H7 (cell line): Measurements from ENCODE around the gene RAB38. TPM values are rescaled to one million over a fixed set of nuclear protein-coding genes. Genes with fewer than 3 reads are reported as not detected.

Experiments
- DNase-seq: peaks from one replicate; pipeline ENCODE4 v3.0.0; 2012
- H3K27me3 ChIP-seq: 2 replicates; pipeline ENCODE4 v1.6.0; 2011; ENCODE audit warnings: mild to moderate bottlenecking, low read length; ENCODE audit not compliant: control insufficient read depth, insufficient read depth
- H3K36me3 ChIP-seq: replicated peaks from 2 replicates; pipeline ENCODE4 v1.5.1; 2011; ENCODE audit warnings: low read length; ENCODE audit not compliant: control insufficient read depth, insufficient read depth
- H3K4me3 ChIP-seq: 2 replicates; pipeline ENCODE4 v1.5.1; 2011; ENCODE audit warnings: low read depth, mild to moderate bottlenecking, control low read depth, low read length, moderate library complexity; ENCODE audit not compliant: insufficient read depth
- total RNA-seq: library from RNA; depleted of rRNA; stranded (reverse); fragments of >200 nt; shearing (Covaris generic); gene quantifications from 2 replicates; pipeline ENCODE4 v1.2.3, GENCODE V29; 2014; rRNA removed

RAB38 gene
- total RNA-seq = 17.0 and 20.4 TPM in 2 replicates

DNA sequence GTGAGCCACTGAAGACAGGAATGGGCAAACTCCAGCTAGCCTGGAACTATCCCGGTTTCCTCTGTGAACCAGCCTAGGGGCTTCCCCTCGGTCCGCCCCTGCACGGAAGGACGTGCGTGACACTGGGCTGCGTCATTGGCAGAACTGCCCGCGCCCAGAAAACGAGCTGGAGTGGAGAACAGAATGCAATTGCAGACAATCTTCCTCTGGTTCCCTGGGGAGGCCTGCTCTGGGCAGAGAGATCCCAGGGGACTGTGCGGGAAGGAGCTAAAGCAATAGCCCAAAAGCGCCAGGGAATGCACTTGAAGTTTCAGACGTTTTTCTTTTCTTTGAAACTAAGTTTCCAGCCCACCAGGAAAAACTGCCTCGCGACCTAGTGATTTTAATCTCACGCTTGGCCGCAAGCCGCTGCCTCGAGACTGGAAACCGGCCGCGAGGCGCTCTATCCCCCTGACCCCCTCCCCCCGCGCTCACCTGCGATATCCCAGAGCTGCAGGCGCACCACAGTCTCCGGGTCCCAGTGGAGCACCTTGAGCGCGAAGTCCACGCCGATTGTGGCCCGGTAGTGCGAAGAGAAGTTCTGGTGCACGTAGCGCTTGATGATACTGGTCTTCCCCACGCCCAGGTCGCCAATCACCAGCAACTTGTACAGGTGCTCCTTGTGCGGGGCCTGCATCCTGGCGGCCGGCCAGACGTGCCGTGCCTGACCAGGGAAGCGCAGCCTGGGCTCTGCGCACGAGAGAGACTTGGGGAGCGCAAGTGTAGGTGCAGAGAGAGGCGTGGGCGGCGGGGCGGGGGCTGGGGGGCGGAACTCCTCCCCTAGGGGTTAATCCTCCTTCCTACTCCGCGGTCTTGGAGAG lies at the start of gene RAB38:
Gene RAB38, minus strand, starts transcription at position 735 of the 860 bp plus-strand sequence. Its CDS starts 59 bp downstream, at position 676.
- Histone ChIP-seq H3K36me3 (no peaks in the 10 kb centered on the region), H3K27me3 (no peaks in the 10 kb centered on the region; the same call in 1 of the 2 replicates), H3K4me3 (peak within 1 kb of the TSS; percentile 59)
- DNase-seq = peak; percentile 86

DNA sequence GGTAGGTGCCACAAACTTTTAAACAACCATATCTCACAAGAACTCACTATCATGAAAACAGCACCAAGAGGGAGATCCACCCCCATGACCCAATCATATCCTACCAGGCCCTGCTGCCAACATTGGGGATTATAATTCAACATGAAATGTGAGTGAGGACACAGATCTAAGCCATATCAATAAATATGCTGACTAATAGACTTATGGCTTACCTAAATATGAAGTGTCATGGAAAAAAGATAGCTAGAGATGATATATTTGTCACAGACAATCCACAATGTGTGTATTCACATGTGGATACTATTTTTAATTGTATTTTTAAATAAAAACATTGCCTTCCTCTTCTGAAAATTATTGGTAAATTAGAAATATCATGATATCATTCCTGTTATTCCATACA lies 38.2 kb upstream of the RAB38 start:
- DNase-seq = no peak
- Histone ChIP-seq H3K4me3 (no peak overlapping the region), H3K27me3 (no peaks in the 10 kb centered on the region), H3K36me3 (no peaks in the 10 kb centered on the region)

DNA sequence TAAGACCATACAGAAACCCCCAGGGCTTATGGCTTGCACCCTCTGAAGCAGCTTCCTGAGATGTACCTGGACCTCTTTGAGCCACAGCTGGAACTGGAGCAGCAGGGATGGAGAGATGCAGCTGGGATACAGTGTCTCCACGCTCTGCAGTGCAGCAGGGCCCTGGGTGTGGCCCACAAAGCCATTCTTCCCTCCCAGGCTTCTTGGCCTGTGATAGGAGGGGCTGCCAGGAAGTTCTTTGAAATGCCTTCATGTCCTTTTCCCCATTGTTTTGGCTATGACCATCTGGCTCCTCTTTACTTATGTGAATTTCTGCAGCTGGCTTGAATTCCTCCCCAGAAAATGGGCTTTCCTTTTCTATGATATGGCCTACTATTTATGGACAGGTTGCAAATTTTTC lies 37.1 kb upstream of the RAB38 start:
- Histone ChIP-seq H3K36me3 (no peaks in the 10 kb centered on the region), H3K4me3 (no peak overlapping the region), H3K27me3 (no peaks in the 10 kb centered on the region)
- no peak for DNase-seq

DNA sequence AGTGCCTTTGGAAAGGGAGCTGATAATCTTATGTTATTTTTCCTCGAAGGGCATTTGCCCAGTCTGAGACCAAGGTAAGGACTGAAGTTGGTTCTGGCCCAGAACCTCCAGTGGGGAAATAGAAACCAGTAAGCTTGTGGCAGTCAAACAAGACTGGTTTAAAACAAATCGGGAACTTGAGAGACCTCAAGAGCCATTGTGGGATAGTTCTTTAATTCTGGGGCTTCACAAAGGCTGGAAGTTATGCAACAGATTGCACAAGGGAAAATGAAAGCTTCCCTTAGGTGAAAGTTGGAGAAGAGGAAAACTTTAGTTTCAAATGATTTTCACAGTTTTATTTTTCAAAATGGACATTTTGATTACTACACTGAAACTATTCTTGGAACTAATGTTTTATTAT lies 33.5 kb upstream of the RAB38 start:
- Histone ChIP-seq H3K27me3 (no peaks in the 10 kb centered on the region), H3K4me3 (no peak overlapping the region), H3K36me3 (no peaks in the 10 kb centered on the region)
- no peak for DNase-seq

DNA sequence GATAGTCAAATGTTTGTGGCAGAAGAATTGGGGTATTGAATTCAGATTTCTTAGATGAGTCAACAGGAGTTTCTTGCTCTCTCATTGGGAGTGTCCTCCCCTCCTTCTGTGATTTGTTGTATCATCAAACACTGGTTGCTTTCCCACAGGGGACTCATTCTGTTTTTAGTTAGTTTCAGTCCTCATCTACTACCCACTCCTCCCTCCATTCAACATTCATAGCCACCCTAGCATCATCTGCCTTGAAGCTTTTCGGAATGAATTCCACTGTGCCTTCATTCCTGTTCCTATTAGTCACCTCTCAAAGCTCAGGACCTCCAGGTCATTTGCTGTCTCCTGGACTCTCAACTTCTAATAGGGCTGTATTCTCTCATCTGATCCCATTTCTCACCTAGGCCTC lies 31.5 kb upstream of the RAB38 start:
- Histone ChIP-seq H3K27me3 (no peaks in the 10 kb centered on the region), H3K4me3 (no peak overlapping the region), H3K36me3 (no peaks in the 10 kb centered on the region)
- no peak for DNase-seq

DNA sequence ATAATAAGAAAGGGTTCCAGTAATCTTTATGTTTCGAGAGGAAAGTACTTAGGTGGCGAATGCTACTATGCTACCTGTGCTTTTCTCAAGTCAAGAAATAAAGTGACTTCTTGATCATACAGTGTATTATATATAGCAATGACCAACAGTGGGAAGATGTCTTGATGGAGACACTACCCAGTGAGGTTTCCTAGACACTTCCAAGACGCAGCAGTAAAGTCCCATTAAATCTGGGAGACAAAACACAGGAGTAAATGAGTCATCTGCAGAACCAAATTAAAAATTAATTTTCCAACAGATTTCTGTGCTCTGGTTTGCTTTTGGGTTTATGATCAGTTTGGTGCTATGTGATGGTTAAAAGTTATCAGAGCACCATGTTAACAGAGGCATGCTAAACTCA lies 29.1 kb upstream of the RAB38 start:
- no peaks in the 10 kb centered on the region for H3K36me3 ChIP-seq
- no peak overlapping the region for H3K4me3 ChIP-seq
- DNase-seq = no peak
- no peaks in the 10 kb centered on the region for H3K27me3 ChIP-seq

DNA sequence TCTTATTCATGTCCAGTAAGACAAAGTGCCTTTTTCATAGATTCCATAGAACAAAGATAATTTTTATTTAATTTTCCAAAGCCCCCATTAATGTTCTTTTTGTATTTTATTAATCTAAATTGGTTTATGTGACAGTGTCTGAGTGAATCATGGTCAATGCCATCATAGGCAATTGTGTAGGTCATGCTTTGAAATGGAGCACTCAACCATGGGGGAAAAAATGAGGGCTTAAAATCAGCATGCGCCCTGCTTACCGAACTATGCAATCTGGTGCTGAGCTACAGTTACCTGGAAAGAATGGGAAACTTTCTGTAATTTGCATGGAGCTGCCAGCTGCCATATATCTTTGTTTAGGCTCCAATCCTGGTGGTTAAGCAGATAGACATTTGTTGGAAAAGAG lies 28.4 kb upstream of the RAB38 start:
- DNase-seq = no peak
- H3K27me3 ChIP-seq = no peaks in the 10 kb centered on the region
- H3K4me3 ChIP-seq = no peak overlapping the region
- H3K36me3 ChIP-seq = no peaks in the 10 kb centered on the region

DNA sequence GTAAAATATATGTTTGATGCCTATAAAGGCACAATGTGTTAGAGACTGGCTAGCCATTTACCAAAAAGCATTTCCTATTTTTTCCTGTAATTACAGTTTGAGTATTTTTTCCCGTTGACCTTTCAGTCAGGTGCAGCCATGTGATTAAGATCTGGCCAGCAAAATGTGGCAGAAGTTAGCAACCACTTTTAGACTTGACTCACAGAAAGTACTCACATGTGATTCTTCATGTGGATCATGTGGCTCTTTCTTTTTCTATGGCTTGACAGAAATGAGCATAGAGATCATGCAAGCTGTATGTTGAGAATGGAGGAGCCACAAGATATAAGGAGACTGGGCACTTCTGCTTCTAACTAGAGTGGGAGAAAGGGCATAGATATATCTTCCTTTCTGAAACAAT lies 27.3 kb upstream of the RAB38 start:
- no peak for DNase-seq
- Histone ChIP-seq H3K4me3 (no peak overlapping the region), H3K27me3 (no peaks in the 10 kb centered on the region), H3K36me3 (no peaks in the 10 kb centered on the region)

DNA sequence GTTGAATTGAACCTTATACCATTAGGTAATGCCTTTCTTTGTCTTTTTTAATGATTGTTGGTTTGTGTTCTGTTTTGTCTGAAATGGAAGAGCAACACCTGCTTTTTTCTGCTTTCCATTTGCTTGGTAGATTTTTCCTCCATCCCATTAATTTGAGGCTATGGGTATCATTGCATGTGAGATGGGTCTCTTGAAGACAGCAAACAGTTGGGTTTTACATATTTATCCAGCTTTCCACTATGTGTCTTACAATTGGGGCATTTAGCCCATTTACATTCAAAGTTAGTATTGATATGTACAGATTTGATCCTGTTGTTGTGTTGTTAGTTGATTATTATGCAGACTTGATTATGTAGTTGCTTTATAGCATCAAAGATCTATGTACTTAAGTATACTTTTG lies 21.1 kb upstream of the RAB38 start:
- H3K36me3 ChIP-seq = no peaks in the 10 kb centered on the region
- no peaks in the 10 kb centered on the region for H3K27me3 ChIP-seq
- H3K4me3 ChIP-seq = no peak overlapping the region
- DNase-seq = no peak

DNA sequence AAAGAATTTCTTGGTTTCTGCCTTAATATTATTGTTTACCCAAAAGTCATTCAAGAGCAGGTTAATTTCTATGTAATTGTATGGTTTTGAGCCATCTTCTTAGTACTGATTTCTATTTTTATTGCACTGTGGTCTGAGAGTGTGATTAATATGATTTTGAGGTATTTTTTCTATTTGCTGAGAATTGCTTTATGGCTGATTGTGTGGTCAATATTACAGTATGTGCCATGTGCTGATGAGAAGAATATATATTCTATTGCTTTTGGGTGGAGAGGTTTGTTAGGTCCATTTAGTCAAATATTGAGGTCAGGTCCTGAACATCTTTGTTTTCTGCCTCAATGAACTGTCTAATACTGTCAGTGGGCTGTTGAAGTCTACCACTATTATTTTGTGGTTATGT lies 20.7 kb upstream of the RAB38 start:
- Histone ChIP-seq H3K27me3 (no peaks in the 10 kb centered on the region), H3K36me3 (no peaks in the 10 kb centered on the region), H3K4me3 (no peak overlapping the region)
- DNase-seq = no peak

DNA sequence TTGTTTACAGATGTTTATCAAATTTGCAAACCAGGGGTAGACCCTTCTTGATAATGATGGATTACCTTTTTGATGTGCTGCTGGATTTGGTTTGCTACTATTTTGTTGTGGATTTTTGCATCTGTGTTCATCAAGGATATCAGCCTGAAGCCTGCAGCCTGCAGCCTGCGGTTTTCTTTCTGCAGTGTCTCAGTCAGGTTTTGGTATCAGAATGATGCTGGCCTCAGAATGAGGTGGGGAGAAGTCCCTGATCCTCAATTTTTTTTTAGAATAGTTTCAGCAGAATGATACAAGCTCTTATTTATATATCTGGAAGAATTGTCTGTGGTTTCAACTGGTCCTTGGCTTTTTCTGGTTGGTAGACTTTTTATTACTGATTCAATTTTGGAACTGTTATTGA lies 19.7 kb upstream of the RAB38 start:
- H3K4me3 ChIP-seq = no peak overlapping the region
- no peaks in the 10 kb centered on the region for H3K27me3 ChIP-seq
- DNase-seq = no peak
- no peaks in the 10 kb centered on the region for H3K36me3 ChIP-seq

DNA sequence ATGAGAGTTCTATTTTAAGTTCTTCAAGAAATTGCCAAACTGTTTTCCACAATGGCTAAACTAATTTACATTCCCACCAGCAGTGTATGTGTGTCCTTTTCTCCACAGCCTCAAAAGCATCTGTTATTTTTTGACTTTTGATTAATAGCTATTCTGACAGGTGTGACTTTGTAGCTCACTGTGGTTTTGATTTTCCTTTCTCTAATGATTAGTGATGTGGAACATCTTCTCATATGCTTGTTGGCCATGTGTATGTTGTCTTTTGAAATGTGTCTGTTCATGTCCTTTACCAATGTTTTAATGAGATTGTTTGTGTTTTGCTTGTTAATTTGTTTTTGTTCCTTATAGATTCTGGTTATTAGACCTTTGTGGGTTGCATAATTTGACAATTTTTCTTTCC lies 18.0 kb upstream of the RAB38 start:
- no peaks in the 10 kb centered on the region for H3K27me3 ChIP-seq
- no peak for DNase-seq
- no peak overlapping the region for H3K4me3 ChIP-seq
- H3K36me3 ChIP-seq = no peaks in the 10 kb centered on the region

DNA sequence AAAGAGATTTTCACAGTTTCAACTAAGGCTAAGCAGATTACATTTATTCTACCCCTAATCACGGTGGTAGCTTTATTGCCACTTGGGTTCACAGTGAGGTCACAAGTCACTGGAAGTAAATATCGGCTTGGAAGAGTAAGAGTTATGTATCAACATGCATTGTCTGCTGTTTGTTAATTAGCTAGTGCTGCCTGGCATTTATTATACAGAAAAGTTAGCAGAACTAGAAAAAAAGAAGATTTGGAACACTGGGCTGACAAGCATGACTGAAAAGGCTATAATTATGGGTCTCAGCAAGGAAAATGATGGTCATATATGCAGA lies 13.7 kb upstream of the RAB38 start:
- Histone ChIP-seq H3K4me3 (no peak overlapping the region), H3K27me3 (no peaks in the 10 kb centered on the region), H3K36me3 (no peaks in the 10 kb centered on the region)
- DNase-seq = no peak

DNA sequence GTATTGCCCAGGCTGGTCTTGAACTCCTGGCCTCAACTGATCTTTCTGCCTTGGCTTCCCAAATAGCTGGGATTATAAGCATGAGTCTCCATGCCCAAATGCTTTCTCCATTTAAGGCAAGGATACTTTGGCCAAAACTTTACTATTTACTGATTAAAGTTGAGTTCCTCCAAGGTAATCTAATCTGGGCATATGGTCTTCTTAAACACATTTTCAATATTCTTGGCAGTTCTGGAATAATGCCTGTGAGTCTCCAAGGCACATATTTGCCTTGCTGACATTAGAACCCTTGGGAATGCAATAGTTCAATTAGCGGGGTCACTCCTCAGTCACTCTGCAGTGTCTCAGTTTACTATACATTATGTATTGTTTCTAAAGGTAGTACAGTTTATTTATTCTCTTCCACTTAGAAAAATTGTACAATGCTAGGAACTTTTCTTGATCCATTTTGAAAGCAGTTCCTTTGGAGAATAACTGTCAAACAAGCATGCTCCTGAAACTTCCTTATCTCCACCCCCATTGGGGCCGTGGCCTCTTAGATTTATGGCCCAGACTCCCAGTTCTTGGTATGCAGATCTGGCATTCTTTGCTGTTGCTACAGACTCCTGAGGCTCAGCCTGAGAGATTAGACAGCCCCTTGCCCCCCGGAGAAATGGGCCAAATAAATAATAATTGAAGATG lies 13.1 kb upstream of the RAB38 start:
- no peaks in the 10 kb centered on the region for H3K36me3 ChIP-seq
- no peak overlapping the region for H3K4me3 ChIP-seq
- DNase-seq = no peak
- no peaks in the 10 kb centered on the region for H3K27me3 ChIP-seq

DNA sequence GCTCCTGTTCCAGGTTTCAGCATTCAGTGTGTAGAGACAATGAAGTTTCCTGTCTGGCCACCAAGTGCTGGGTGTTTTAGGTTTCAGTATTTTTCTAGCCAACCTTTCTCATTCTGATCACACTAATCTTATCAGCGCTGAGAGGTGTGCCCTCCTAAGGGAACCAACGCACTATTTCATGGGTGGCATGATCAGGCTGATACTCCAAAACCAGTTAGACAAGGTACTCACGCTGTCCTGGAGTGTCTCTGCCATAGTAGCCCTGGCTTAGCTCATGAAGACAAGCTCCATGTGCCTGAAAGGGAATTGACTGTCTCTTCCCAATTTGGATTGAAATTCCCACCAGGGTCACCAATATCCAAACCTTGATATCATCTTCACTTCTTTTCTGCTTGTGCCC lies 8.0 kb upstream of the RAB38 start:
- Histone ChIP-seq H3K27me3 (no peaks in the 10 kb centered on the region), H3K36me3 (no peaks in the 10 kb centered on the region), H3K4me3 (no peak overlapping the region)
- no peak for DNase-seq
